ELF-1 (cell line): Measurements from ENCODE around the gene DENND1B.
"Not testable (repeated sequence)": the region's sequence is repeated elsewhere in the genome, so short reads cannot be mapped to it uniquely, and the experiment has no call there.

Source experiments
- DNase-seq: peaks from one replicate; pipeline ENCODE4 v3.0.0-alpha.2; 2016; ENCODE audit warnings: low read depth, low spot score

DENND1B gene

DNA sequence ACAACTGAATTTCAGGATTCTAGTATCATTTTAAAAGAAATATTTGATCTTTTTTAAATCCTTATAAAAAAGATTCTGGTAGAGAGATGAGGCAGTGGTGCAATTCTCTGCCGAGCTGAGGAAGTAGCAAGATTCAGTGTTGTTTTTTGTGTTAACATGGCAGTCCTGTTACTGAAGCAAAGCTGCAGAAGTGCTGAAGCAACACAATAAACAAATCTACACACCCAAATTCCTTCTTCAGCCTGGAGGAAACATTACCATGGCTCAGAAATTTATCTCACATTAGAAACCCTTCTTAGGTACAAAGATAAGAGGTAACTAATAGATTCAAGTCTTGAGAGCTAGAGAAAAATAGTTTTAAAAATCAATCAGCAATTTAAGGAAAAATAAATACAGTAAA, 216.0 kb downstream of the DENND1B start:
- DNase-seq: no peak

GRCh38 chr1:197557302-197557701, 218.0 kb downstream of the DENND1B start:
- DNase-seq: no peak

DNA sequence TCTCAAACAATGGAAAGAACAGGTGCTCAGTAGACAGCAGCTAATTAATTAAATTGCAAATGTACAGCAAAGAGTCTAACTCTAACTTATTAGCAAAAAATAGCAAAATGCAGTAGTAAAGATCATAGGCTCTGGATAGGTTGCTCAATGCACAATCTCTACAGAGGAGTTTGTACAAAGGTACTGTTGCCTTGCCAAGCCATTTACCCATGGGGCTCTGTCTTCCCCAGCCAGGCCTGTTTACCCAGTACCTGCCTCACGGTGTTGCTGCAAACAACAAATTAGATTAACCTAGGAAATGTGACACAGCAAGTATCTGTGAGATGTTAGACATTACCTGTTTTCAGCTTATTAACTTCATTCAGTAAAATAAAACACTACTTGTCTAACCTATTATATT, 222.0 kb downstream of the DENND1B start:
- no peak for DNase-seq

GRCh38 chr1:197546989-197547388, 228.3 kb downstream of the DENND1B start:
- no peak for DNase-seq

GRCh38 chr1:197544553-197544952, 230.7 kb downstream of the DENND1B start:
- no peak for DNase-seq

- DNase-seq: no peak
Measured at GRCh38 chr1:197544130-197544529, 231.2 kb downstream of the DENND1B start.

- no peak for DNase-seq
Measured at GRCh38 chr1:197541411-197541810, 233.9 kb downstream of the DENND1B start.

- DNase-seq: no peak
Measured at GRCh38 chr1:197526736-197527371, 248.4 kb downstream of the DENND1B start.

DNA sequence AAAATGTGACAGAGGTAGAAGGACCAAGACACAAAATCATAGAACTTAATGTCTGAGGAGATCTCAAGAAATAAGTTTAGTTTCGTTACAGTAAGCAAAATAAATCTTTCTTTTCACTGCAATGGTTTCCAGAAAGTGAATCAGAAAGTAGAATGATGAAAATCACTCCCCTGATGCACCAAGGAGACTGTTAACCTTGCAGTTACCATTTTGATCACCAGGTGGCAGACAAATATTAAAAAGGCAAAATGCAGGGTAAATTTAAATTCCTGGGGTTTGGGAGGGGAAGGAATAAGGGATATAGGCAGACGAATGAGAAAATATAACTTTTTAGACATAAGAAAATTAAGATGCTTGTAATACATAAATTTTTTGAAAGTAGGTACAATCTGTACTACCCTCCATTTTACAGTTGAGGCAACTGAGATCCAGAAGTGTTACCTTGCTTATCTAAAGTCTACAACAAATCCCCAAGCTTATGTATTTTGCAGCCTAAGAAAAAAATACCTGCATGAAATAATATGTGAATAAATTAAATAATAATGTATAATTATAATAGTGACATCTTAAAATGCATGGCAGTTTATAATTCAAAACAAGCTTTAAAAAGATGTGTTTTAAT, 254.1 kb downstream of the DENND1B start:
- no peak for DNase-seq

- DNase-seq: no peak
Measured at GRCh38 chr1:197519741-197520334, 255.4 kb downstream of the DENND1B start.

DNA sequence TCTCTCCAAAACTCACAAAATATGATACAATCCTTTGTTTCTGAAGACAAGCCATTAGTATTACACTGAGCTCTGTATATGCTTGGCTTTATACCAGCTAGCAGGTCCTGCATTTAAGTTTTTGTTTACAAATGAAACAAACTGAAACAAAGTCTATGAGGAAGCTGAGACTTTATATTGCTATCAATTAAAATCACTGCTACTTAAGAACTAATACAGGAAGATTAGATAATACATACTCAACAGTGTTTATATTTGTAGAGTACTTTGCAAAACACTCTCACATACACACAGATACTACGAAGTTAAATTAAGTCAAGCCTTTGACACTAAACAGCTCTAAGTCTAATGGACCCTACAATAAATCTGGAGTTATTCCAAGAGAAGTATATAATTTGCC, 259.9 kb downstream of the DENND1B start:
- no peak for DNase-seq

- no peak for DNase-seq
Measured at GRCh38 chr1:197510691-197511378, 264.4 kb downstream of the DENND1B start.

- no peak for DNase-seq
Measured at GRCh38 chr1:197496722-197497121, 278.6 kb downstream of the DENND1B start.

DNA sequence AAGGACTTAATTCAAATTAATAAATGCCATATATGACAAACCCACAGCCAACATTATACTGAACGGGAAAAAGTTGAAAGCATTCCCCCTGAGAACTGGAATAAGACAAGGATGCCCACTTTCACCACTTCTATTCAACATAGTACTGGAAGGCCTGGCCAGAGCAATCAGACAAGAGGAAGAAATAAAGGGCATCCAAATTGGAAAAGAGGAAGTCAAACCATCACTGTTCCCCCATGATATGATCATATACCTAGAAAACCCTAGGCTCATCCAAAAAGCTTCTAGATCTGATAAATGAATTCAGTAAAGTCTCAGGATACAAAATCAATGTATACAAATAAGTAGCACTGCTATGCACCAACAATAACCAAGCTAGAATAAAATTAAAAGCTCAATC, 283.8 kb downstream of the DENND1B start:
- not testable (repeated sequence) for DNase-seq

DNA sequence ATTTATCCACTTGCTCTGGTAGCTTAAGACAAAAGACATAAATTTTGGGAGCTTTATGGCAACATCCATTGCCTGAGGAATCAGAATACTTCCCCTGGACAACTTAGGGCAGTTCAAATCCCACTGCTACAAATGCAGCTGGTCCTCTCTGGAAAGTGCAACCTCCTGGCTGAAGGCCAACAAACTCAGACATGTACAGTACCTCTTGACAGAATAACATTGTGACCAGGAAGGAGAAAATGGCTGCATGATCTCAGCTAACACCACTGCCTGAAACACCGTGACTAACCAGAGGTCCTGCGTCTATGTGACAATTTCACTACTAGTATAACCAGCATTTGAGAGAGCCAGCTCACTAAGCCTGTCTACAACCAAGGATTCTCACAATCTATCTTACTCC, 288.3 kb downstream of the DENND1B start:
- DNase-seq: no peak

- DNase-seq: peak; percentile 76
Measured at GRCh38 chr1:197485790-197486189, 289.5 kb downstream of the DENND1B start.

DNA sequence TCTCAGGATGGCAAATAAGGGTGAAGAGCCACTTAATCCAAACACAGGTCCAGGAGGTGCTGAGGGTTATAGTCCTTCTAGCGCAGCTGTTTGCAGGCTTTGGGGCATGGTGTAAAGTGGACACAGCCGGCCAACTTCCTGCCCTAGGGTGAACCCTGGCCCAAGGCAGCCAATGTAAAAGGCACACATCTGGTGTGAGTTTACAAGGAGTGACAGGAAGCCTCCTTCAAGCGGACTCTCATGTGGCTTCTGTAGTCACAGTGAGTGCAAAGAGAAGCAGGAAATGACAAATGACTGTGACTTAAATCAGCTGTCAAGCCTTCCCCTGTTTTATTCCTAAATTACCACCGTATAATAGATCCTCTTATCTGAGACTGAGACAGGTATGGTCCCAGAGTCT, 294.2 kb downstream of the DENND1B start:
- DNase-seq: no peak

DNA sequence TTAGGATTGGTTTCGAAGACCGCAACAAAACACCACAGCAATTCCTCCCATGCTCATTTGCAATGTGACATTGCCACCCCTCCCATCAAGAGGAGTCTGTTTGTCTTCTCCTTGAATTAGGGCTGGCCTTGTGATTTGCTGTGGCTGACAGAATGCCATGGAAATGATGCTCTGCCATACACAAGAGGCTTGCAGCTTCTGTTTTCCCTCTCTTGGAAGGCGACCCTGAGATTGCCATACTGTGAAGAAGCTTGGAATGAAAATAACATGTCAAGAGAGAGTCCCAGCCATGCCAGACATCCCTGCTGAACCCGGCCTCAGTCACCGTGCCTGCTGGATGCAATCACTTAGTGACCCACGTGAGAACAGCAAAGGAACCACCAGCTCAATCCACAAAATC, 294.8 kb downstream of the DENND1B start:
- no peak for DNase-seq

- no peak for DNase-seq
Measured at GRCh38 chr1:197472141-197472540, 303.1 kb downstream of the DENND1B start.

DNA sequence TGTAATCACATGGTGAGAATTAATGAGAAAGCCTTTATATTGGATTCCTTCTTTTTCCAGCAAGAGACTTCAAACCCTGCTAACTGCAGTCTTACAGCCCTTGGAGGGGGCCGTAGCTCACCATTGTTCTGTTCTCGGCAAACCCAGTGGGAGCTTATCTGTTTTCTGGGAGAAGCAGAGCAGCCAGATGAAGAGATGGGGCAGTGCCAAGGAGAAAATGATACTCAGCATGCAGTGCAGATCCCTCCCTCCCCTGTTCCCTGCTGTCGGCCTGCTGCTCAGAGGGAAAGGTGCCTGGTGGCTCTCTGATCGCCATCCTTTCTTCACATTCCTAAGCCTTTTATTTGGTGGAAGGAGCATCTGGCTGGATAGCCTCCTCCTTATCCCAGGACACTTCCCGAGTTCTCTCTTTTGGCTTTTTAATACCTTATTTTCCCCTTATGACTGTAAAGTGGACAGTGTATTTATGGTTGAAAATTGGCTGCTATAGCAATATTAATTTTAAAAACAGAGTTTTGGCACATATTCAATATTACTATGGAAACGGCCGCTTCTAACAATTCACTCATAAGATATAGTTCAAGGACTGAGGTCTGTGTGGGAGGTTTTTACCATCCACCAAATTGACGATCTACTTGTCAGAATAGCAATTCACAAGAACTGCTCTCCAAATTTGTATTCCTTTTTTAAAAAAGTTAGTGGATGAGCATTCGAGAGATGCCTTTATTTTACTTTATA, 303.9 kb downstream of the DENND1B start:
- peak; percentile 18 for DNase-seq

- no peak for DNase-seq
Measured at GRCh38 chr1:197470330-197470729, 304.9 kb downstream of the DENND1B start.

DNA sequence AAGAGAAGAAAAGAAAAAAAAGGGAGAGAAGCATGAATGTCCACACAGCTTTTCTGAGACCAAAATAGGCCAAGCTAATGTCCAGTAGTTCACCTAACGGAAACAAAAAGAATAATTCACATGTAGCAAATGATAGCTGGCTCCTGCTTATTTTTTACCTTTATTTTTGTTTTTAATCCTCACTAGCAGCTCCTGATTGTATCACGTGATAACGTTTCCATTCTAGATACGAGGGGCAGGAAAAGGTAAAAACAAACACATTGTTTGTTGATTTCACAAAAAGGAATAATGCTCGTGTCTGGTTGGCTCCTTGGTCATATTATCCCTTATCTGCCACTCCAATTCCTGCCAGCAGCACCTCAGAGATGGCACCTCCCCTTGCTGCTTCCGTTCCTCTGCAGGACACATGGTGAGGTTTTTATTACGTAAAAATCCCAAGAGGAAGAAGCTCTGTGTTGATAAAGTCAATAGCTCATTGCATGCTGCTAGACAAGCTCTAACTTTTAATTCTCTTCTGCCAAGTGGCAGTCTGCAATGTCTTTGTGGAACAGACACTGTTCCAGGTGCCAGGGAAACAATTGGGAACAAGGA, 305.6 kb downstream of the DENND1B start:
- no peak for DNase-seq
